Endothelial cell of umbilical vein (primary cell): ENCODE results near the gene ZDHHC20. TPM values are rescaled to one million over a fixed set of nuclear protein-coding genes. Genes with fewer than 3 reads are reported as not detected.

ENCODE experiments used
- BruUV-seq: library from RNA; stranded (reverse); fragments of 400-500 nt; replicated peaks from 2 replicates; lab custom pipeline; 2021; lab: Mats Ljungman, UMichigan
- CTCF ChIA-PET: fragments of 300-600, 350-600 bp; sonication (Branson Sonifier 250); formaldehyde crosslinking; loops from one replicate; lab custom pipeline; 2021; ENCODE audit warnings: antibody characterized with exemption, inconsistent platforms; lab: Charles Lee
- POLR2A ChIA-PET: fragments of 300-600, 350-600 bp; sonication (Branson Sonifier 250); formaldehyde crosslinking; loops from one replicate; lab custom pipeline; 2021; ENCODE audit warnings: antibody characterized with exemption, inconsistent platforms; lab: Charles Lee
- DNase-seq: peaks from one replicate; pipeline ENCODE4 v3.0.0-alpha.2; 2011; ENCODE audit warnings: low read depth, low spot score
- FAIRE-seq: peaks from 2 replicates; lab custom pipeline; 2011; peaks lifted over from hg19 to GRCh38; lab: Jason Lieb, UNC
- H2AFZ ChIP-seq: 2 replicates; pipeline ENCODE4 v1.6.0; 2012; ENCODE audit warnings: low read depth, low read length, control low read depth, inconsistent platforms
- H3K27ac ChIP-seq: 2 replicates; pipeline ENCODE4 v1.5.1; 2011; ENCODE audit warnings: low read depth, mild to moderate bottlenecking, control low read depth, low read length, moderate library complexity; ENCODE audit not compliant: insufficient read depth
- H3K27me3 ChIP-seq, 2 experiments: 2 replicates each; pipeline versions ENCODE4 v1.6.0 to v1.6.1; 2011; ENCODE audit warnings: low read length in 2 of 2, mixed read lengths in 1 of 2; ENCODE audit not compliant: control insufficient read depth in 2 of 2, insufficient read depth in 2 of 2
- H3K36me3 ChIP-seq, 2 experiments: 2 replicates in 1 of 2; 3 replicates in 1 of 2; pipeline ENCODE4 v1.5.1; 2011; ENCODE audit warnings: low read length in 2 of 2, mild to moderate bottlenecking in 1 of 2, moderate library complexity in 1 of 2; ENCODE audit not compliant: control insufficient read depth in 2 of 2, insufficient read depth in 2 of 2; ENCODE audit errors: extremely low read depth in 1 of 2
- H3K4me1 ChIP-seq: 3 replicates; pipeline ENCODE4 v1.5.1; 2011; ENCODE audit warnings: mild to moderate bottlenecking, low read length; ENCODE audit not compliant: control insufficient read depth, insufficient read depth; ENCODE audit errors: extremely low read depth
- H3K4me2 ChIP-seq: 2 replicates; pipeline ENCODE4 v1.6.1; 2011; ENCODE audit warnings: low read length, control low read depth, mixed read lengths; ENCODE audit not compliant: insufficient read depth
- H3K4me3 ChIP-seq, 3 experiments: fragments of 200-600 bp in 1 of 3; sonication (generic), shearing (Covaris generic) in 1 of 3; replicated peaks in 1 of 3; 2 replicates each; pipeline ENCODE4 v1.5.1; 2011 to 2016; ENCODE audit warnings: control low read depth in 3 of 3, low read length in 3 of 3, mild to moderate bottlenecking in 2 of 3, inconsistent platforms in 1 of 3, low read depth in 1 of 3, moderate library complexity in 1 of 3; ENCODE audit not compliant: insufficient read depth in 1 of 3
- H3K79me2 ChIP-seq: 2 replicates; pipeline ENCODE4 v1.6.0; 2012; ENCODE audit warnings: low read length, inconsistent platforms; ENCODE audit not compliant: control insufficient read depth, insufficient read depth
- H3K9ac ChIP-seq: replicated peaks from 2 replicates; pipeline ENCODE3; 2011; ENCODE audit warnings: low read length, control low read depth; ENCODE audit not compliant: insufficient read depth; ENCODE audit errors: extremely low read depth
- H3K9me1 ChIP-seq: replicated peaks from 3 replicates; pipeline ENCODE4 v1.6.0; 2011; ENCODE audit warnings: mild to moderate bottlenecking, low read length; ENCODE audit not compliant: control insufficient read depth, insufficient read depth; ENCODE audit errors: extremely low read depth
- H3K9me3 ChIP-seq: replicated peaks from 2 replicates; pipeline ENCODE4 v1.5.1; 2012; ENCODE audit warnings: low read length, inconsistent platforms; ENCODE audit not compliant: control insufficient read depth, insufficient read depth
- H4K20me1 ChIP-seq: replicated peaks from 2 replicates; pipeline ENCODE3; 2011; ENCODE audit warnings: mild to moderate bottlenecking, low read length; ENCODE audit not compliant: control insufficient read depth, insufficient read depth; ENCODE audit errors: extremely low read depth
- EZH2 ChIP-seq: IDR thresholded peaks from 2 replicates; pipeline ENCODE4 v1.6.1; 2012; ENCODE audit warnings: borderline replicate concordance, low read depth, mild to moderate bottlenecking, moderate library complexity, low read length, inconsistent platforms; ENCODE audit not compliant: severe bottlenecking
- FOS ChIP-seq: IDR thresholded peaks from 2 replicates; pipeline ENCODE4 v1.6.1; 2011; ENCODE audit warnings: mild to moderate bottlenecking, low read length, moderate library complexity, borderline replicate concordance; ENCODE audit not compliant: insufficient read depth
- GATA2 ChIP-seq: IDR thresholded peaks from 2 replicates; pipeline ENCODE4 v1.7.0; 2011; ENCODE audit warnings: low read depth, mild to moderate bottlenecking, moderate library complexity, mixed read lengths, low read length; ENCODE audit not compliant: insufficient read length, insufficient read depth
- JUN ChIP-seq: IDR thresholded peaks from 2 replicates; pipeline ENCODE4 v1.6.1; 2011; ENCODE audit warnings: borderline replicate concordance, low read depth; ENCODE audit not compliant: insufficient read length, insufficient read depth
- MYC ChIP-seq: IDR thresholded peaks from one replicate; pipeline ENCODE4 v1.6.1; 2011; ENCODE audit warnings: mild to moderate bottlenecking, low read depth, low read length
- POLR2AphosphoS5 ChIP-seq: IDR thresholded peaks from 2 replicates; pipeline ENCODE4 v1.6.1; 2012; ENCODE audit warnings: low read depth, mild to moderate bottlenecking, control low read depth, low read length, moderate library complexity; ENCODE audit not compliant: insufficient read depth
- dilution Hi-C: fragments of 300-500 bp; cut with MboI; formaldehyde crosslinking; loops from one replicate; pipeline ENCODE4 v1.15.0; 2019; ENCODE audit warnings: low sequenced_read_pairs; ENCODE audit not compliant: extremely low pct_ligation_motif_present
- intact Hi-C: fragments of 100-400 bp; cut with micrococcal nuclease; formaldehyde crosslinking; loops from one replicate; pipeline ENCODE4 v1.10.0; 2022
- polyA plus RNA-seq, 4 experiments: library from polyadenylated mRNA; depleted of rRNA in 3 of 4; stranded (reverse) in 3 of 4; unstranded in 1 of 4; fragments of >200 nt; gene quantifications; 2 replicates each; pipeline versions ENCODE4 v1.2.1 to v1.2.3, GENCODE V29; 2011 to 2012; ENCODE audit warnings: missing spikeins in 1 of 4
- total RNA-seq: library from RNA; stranded (reverse); gene quantifications from 2 replicates; pipeline ENCODE4 v1.2.3, GENCODE V29; 2021
- TF ChIP-seq, protein P1 (sequence below), 2 donors: IDR thresholded peaks; 1 replicate in 1 of 2; 2 replicates in 1 of 2; pipeline ENCODE4 v1.5.1; 2011; ENCODE audit warnings: low read length in 2 of 2, mild to moderate bottlenecking in 2 of 2, moderate library complexity in 2 of 2, control low read depth in 1 of 2, inconsistent platforms in 1 of 2, low read depth in 1 of 2; ENCODE audit not compliant: insufficient read depth in 1 of 2; ENCODE audit errors: extremely low read depth in 1 of 2
- TF ChIP-seq, protein P2 (sequence below): IDR thresholded peaks from 2 replicates; pipeline ENCODE4 v1.6.1; 2011; ENCODE audit not compliant: insufficient read depth, insufficient read length

Gene ZDHHC20
- total and polyA plus RNA-seq, 2 donors (not counting 3 experiments of a cell fraction or from before 2014, with no cell fraction given): 22.1 to 59.4 TPM

DNA sequence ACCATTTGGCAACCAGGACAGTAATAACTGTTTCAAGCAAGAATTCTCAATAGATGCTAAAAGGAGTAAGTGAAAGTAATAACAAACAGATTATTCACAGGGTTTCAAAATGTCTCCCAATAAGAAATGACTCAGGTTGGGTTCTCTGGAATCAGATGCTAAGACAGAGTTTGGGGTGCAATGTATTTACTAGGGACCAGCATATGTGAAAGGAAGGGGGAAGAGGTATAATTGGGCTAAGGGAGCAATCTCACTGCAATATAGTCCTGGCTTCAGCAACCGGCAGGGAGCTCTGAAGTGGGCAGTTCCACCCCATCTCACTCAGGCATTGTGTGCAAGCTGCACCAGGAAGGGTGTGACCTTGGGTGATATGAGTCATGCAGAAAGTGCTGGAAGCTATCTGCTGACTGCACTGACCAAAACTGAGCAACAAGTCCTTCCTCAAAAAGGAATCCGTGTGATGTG lies 23.4 kb downstream of the ZDHHC20 start:
- CTCF ChIA-PET: interaction anchor here (0.6 to 1.6 kb wide), 5 partner anchors 13 to 93 kb away, joined by 3 to 8 read pairs (median 3); no protein-coding TSS in a partner anchor
- H2AFZ ChIP-seq: peak overlapping the region; percentile 66
- H3K27me3 ChIP-seq: no peaks in the 10 kb centered on the region
- H3K4me1 ChIP-seq: peaks cover 18% of the 10 kb centered on the region
- POLR2A ChIA-PET: no interaction called here
- no peaks in the 10 kb centered on the region for H3K36me3 ChIP-seq
- H3K27ac ChIP-seq: peak overlapping the region; percentile 58
- FAIRE-seq: peak; percentile 89
- no peaks in the 10 kb centered on the region for H3K9me1 ChIP-seq
- H3K4me3 ChIP-seq: peak overlapping the region in 1 of 3 experiments; percentile 26
- H3K9me3 ChIP-seq: no peaks in the 10 kb centered on the region
- DNase-seq: peak; percentile 85
- BruUV-seq: no TSS peak
- H4K20me1 ChIP-seq: no peaks in the 10 kb centered on the region
- H3K79me2 ChIP-seq: peaks cover 41% of the 10 kb centered on the region
- TF ChIP-seq FOS: peak; percentile 87
- TF ChIP-seq, protein P1, sequence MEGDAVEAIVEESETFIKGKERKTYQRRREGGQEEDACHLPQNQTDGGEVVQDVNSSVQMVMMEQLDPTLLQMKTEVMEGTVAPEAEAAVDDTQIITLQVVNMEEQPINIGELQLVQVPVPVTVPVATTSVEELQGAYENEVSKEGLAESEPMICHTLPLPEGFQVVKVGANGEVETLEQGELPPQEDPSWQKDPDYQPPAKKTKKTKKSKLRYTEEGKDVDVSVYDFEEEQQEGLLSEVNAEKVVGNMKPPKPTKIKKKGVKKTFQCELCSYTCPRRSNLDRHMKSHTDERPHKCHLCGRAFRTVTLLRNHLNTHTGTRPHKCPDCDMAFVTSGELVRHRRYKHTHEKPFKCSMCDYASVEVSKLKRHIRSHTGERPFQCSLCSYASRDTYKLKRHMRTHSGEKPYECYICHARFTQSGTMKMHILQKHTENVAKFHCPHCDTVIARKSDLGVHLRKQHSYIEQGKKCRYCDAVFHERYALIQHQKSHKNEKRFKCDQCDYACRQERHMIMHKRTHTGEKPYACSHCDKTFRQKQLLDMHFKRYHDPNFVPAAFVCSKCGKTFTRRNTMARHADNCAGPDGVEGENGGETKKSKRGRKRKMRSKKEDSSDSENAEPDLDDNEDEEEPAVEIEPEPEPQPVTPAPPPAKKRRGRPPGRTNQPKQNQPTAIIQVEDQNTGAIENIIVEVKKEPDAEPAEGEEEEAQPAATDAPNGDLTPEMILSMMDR (IDR thresholded peaks at IDR 0.05; ENCODE audit: extremely low read depth in 1 of 2, insufficient read depth in 1 of 2, low read depth in 1 of 2, low read length in 2 of 2): no peak
- peak; percentile 78 for TF ChIP-seq JUN
- peak; percentile 48 for TF ChIP-seq POLR2AphosphoS5
- H3K4me2 ChIP-seq: peak overlapping the region; percentile 89
- no peak overlapping the region for H3K9ac ChIP-seq
- intact Hi-C loops: loop anchor here (1.0 kb wide), 1 partner anchor 24 kb away; the partner anchor contains the start of gene ZDHHC20
- dilution Hi-C loops: no loop called here

DNA sequence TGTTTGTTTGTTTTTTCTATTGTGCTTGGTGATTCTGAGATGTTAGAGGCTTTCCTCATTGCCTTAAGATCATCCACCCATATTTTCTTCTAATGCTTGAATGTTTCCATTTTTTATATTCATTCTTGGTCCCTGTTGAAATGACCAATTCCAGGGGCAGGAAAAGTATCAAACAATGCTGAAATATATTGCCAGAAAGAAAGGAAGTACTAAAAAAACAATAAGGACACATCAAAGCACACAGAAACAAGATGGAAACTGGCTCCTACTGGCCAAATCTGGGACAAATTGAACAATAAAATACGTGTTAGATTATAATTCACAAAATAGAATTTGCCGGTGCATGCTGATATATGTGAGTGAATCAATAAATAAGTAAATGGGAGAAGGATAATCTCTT lies 23.9 kb downstream of the ZDHHC20 start:
- H3K27ac ChIP-seq: peak overlapping the region; percentile 58
- ChIA-PET CTCF (interaction anchor here (0.6 to 1.5 kb wide), 4 partner anchors 14 to 92 kb away, joined by 3 read pairs; no protein-coding TSS in a partner anchor), POLR2A (no interaction called here)
- H3K79me2 ChIP-seq: peaks cover 41% of the 10 kb centered on the region
- no peak for TF ChIP-seq JUN
- TF ChIP-seq, protein P1 (IDR thresholded peaks at IDR 0.05; ENCODE audit: extremely low read depth in 1 of 2, insufficient read depth in 1 of 2, low read depth in 1 of 2, low read length in 2 of 2): no peak
- no peak for TF ChIP-seq EZH2
- TF ChIP-seq, protein P2, sequence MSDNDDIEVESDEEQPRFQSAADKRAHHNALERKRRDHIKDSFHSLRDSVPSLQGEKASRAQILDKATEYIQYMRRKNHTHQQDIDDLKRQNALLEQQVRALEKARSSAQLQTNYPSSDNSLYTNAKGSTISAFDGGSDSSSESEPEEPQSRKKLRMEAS: no peak
- no peak for TF ChIP-seq MYC
- TF ChIP-seq POLR2AphosphoS5: no peak
- no peak for TF ChIP-seq GATA2
- TF ChIP-seq FOS: no peak
- no peaks in the 10 kb centered on the region for H3K36me3 ChIP-seq
- no peaks in the 10 kb centered on the region for H3K9me3 ChIP-seq
- H3K9me1 ChIP-seq: no peaks in the 10 kb centered on the region
- no peaks in the 10 kb centered on the region for H4K20me1 ChIP-seq
- H3K4me2 ChIP-seq: peak overlapping the region; percentile 89
- peak; percentile 62 for DNase-seq
- H3K4me1 ChIP-seq: peaks cover 18% of the 10 kb centered on the region
- peak overlapping the region in 1 of 3 experiments; percentile 26 for H3K4me3 ChIP-seq
- FAIRE-seq: peak; percentile 70
- no peaks in the 10 kb centered on the region for H3K27me3 ChIP-seq
- no peak overlapping the region for H3K9ac ChIP-seq
- BruUV-seq: no TSS peak
- intact Hi-C loops (no loop called here), dilution Hi-C loops (no loop called here)
- H2AFZ ChIP-seq: no peak overlapping the region
